ENCODE data around the gene APP. TPM values are rescaled to one million over a fixed set of nuclear protein-coding genes. Genes with fewer than 3 reads are reported as not detected.

Gene APP
- total RNA-seq, 1 donor from 2014 or later: 358 TPM

DNA sequence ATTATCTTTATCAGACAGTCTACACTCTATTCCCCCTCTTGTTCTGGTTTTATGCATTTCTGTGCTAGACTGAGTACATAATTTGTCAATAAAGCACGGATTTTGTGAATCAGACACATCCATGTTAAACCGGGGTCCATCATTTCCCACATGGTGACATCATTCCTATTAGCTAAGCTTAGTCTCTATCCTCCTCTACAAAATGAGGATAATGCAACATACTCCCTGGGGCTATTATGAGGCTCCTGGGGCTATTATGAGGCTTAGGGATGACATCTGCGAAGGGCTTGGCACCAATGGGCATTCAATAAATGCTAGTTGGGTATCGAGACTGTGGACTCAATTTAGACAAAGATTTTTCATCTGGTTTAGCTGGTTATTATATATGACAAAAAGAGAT is 25.1 kb upstream of the APP start:
- H3K27ac ChIP-seq: no peak overlapping the region
- no peaks in the 10 kb centered on the region for H3K27me3 ChIP-seq (ENCODE audit: low read depth)
- ATAC-seq: no peak
- no peaks in the 10 kb centered on the region for H3K4me1 ChIP-seq
- H3K4me3 ChIP-seq: no peak overlapping the region
- no peak for DNase-seq
- intact Hi-C loops (cut with DNase I): no loop called here
- no peaks in the 10 kb centered on the region for H3K9me3 ChIP-seq
- H3K36me3 ChIP-seq: no peaks in the 10 kb centered on the region
- TF ChIP-seq, protein P1, sequence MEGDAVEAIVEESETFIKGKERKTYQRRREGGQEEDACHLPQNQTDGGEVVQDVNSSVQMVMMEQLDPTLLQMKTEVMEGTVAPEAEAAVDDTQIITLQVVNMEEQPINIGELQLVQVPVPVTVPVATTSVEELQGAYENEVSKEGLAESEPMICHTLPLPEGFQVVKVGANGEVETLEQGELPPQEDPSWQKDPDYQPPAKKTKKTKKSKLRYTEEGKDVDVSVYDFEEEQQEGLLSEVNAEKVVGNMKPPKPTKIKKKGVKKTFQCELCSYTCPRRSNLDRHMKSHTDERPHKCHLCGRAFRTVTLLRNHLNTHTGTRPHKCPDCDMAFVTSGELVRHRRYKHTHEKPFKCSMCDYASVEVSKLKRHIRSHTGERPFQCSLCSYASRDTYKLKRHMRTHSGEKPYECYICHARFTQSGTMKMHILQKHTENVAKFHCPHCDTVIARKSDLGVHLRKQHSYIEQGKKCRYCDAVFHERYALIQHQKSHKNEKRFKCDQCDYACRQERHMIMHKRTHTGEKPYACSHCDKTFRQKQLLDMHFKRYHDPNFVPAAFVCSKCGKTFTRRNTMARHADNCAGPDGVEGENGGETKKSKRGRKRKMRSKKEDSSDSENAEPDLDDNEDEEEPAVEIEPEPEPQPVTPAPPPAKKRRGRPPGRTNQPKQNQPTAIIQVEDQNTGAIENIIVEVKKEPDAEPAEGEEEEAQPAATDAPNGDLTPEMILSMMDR (IDR thresholded peaks at IDR 0.05): no peak

DNA sequence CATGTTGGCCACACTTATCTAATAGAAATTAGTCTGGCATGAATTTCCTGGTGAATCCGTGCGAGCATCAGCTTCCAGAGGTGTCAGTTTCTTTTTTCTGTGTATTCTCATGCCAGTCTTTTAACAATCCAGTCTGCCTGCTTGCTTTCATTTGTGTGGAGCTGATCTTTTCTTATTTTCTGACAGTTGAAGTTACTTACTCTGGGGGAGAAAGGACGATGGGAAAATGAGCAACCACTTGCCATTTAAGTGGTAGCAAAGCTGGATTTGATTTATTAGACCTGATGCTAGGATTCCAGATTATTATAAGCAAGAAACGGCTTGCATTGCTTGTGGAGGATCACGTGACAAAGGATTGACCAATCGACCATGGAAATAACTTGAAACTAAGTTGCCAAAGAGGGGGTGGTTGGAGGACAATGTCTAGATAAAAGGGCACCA is 24.3 kb upstream of the APP start:
- intact Hi-C loops (cut with DNase I): no loop called here
- ATAC-seq: no peak

DNA sequence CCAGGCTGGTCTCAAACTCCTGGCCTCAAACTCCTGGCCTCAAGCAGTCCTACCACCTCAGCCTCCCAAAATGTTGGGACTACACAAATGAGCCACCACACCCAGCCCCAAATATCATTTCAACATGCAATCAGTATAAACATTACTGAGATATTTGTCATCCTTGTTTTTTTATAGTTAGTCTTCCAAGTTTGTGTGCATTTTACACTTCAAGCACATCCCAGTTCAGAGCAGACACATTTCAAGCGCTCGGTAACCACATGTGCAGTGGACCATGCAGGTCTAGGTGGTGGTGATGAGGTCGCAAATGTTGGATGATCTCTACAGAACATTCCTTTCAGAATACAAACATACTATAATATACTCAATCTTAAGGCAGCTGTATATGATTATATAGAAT is 23.8 kb upstream of the APP start:
- TF ChIP-seq, protein P1 (IDR thresholded peaks at IDR 0.05): no peak
- H3K27ac ChIP-seq: no peak overlapping the region
- intact Hi-C loops (cut with DNase I): no loop called here
- DNase-seq: no peak
- H3K36me3 ChIP-seq: no peaks in the 10 kb centered on the region
- no peak for ATAC-seq
- no peak overlapping the region for H3K4me3 ChIP-seq
- no peaks in the 10 kb centered on the region for H3K9me3 ChIP-seq
- H3K4me1 ChIP-seq: no peaks in the 10 kb centered on the region
- H3K27me3 ChIP-seq (ENCODE audit: low read depth): no peaks in the 10 kb centered on the region

More for the DNA sequence above, 24.3 kb upstream of the APP start:
- Histone ChIP-seq H3K27me3 (ENCODE audit: low read depth) (no peaks in the 10 kb centered on the region), H3K27ac (no peak overlapping the region), H3K4me1 (no peaks in the 10 kb centered on the region), H3K9me3 (no peaks in the 10 kb centered on the region), H3K4me3 (no peak overlapping the region), H3K36me3 (no peaks in the 10 kb centered on the region)
- DNase-seq: no peak
- TF ChIP-seq, protein P1 (IDR thresholded peaks at IDR 0.05): no peak

DNA sequence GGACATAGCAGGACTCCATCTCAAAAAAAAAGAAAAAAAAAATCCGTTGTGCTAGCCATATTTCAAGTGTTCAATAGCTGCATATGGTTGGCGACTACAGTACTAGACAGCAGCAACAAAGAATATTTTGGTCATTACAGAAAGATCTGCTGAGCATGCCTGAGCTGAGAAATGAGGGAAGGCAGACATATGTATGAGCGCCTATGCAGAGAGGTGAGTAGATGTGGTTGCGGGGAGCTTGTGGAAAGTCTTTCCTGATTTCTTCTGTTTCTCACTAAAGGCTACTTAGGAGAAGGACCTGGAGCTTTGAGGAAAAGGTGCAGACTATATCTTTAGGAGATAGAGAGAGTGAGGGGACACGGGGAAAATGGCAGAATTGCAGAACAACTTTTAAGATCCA is 21.0 kb upstream of the APP start:
- DNase-seq (no peak), ATAC-seq (no peak)
- Histone ChIP-seq H3K27ac (no peak overlapping the region), H3K27me3 (ENCODE audit: low read depth) (no peaks in the 10 kb centered on the region), H3K9me3 (no peaks in the 10 kb centered on the region), H3K36me3 (no peaks in the 10 kb centered on the region), H3K4me3 (no peak overlapping the region), H3K4me1 (no peaks in the 10 kb centered on the region)
- TF ChIP-seq, protein P1 (IDR thresholded peaks at IDR 0.05): no peak
- intact Hi-C loops (cut with DNase I): no loop called here

DNA sequence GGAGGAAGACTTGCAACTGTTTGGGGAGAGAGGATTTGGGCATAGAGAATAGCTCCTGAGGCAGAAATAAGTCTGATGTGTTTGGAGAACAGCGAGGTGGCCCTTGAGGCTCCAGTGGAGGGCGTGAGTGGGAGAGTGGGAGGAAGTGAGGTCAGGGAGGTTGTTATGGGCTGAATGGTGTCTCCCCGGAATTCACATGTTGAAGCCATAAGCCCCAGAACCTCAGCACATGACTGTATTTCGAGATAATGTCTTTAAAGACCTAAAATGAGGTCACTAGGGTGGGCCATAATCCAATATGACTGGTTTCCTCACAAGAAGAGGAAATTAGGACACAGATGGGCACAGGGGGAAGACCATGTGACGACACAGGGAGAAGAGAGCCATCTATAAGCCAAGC is 17.9 kb upstream of the APP start:
- no peak for DNase-seq
- no peaks in the 10 kb centered on the region for H3K27me3 ChIP-seq (ENCODE audit: low read depth)
- no peak overlapping the region for H3K27ac ChIP-seq
- no peaks in the 10 kb centered on the region for H3K9me3 ChIP-seq
- TF ChIP-seq, protein P1 (IDR thresholded peaks at IDR 0.05): no peak
- H3K4me3 ChIP-seq: no peak overlapping the region
- no peak for ATAC-seq
- H3K36me3 ChIP-seq: no peaks in the 10 kb centered on the region
- intact Hi-C loops (cut with DNase I): no loop called here
- H3K4me1 ChIP-seq: no peaks in the 10 kb centered on the region

DNA sequence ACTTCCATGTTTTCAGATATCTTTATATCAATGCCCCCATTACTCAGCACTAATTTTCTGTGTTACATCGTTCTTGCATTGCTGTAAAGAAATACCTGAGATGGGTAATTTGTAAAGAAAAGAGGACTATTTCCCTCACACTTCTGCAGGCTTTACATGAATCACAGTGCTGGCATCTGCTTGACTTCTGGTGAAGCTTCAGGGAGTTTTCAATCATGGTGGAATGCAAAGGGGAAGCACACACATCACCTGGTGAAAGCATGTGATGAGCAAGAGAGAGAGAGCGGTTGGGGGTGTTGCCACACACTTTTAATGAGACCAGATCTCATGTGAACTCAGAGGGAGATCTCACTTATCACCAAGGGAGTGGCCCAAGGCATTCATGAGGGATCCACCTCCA is 14.9 kb upstream of the APP start:
- intact Hi-C loops (cut with DNase I): no loop called here
- H3K4me3 ChIP-seq: no peak overlapping the region
- TF ChIP-seq, protein P1 (IDR thresholded peaks at IDR 0.05): no peak
- no peaks in the 10 kb centered on the region for H3K36me3 ChIP-seq
- no peaks in the 10 kb centered on the region for H3K4me1 ChIP-seq
- no peak overlapping the region for H3K27ac ChIP-seq
- DNase-seq: no peak
- no peaks in the 10 kb centered on the region for H3K9me3 ChIP-seq
- no peak for ATAC-seq
- no peaks in the 10 kb centered on the region for H3K27me3 ChIP-seq (ENCODE audit: low read depth)
